Stimulated activated effector memory CD8-positive, alpha-beta T cell treated with anti-CD3 and anti-CD28 coated beads, Interleukin-12 subunit alpha, Interleukin-12 subunit beta, amount 100 ng/mL, for 72 hours (primary cell): ENCODE data around the gene NPLOC4.

ENCODE experiments used
- ATAC-seq: fragments of 150-1000 bp; cut with Tn5 transposase; 2 replicates; pipeline ENCODE4 v1.10.0; 2021
- DNase-seq, 2 donors: peaks; one replicate each; pipeline ENCODE4 v3.0.0; 2021 to 2022; ENCODE audit warnings: low spot score in 2 of 2
- H3K27ac Mint-ChIP-seq: one replicate; pipeline ENCODE4 v1.8.0; 2022; ENCODE audit warnings: mild to moderate bottlenecking, mixed read lengths
- H3K36me3 Mint-ChIP-seq: one replicate; pipeline ENCODE4 v1.8.0; 2022; ENCODE audit warnings: mild to moderate bottlenecking, mixed read lengths
- H3K4me1 Mint-ChIP-seq: one replicate; pipeline ENCODE4 v1.8.0; 2022; ENCODE audit warnings: mixed read lengths
- H3K4me3 Mint-ChIP-seq: one replicate; pipeline ENCODE4 v1.8.0; 2022; ENCODE audit warnings: mild to moderate bottlenecking, mixed read lengths
- H3K9me3 Mint-ChIP-seq: one replicate; pipeline ENCODE4 v1.8.0; 2022; ENCODE audit warnings: mixed read lengths

Gene NPLOC4

DNA sequence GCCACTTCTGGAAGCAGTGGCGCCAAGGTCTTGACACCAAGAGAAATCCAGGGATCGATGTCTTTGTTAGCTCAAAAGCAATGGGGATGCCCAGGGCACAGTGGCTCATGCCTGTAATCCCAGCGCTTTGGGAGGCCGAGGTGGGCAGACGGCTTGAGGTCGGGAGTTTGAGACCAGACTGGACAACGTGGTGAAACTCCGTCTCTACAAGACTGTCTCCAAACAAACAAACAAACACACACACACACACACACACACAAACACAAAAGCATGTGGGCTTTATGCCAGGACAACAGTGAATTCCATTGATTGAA is 62.3 kb downstream of the NPLOC4 start:
- H3K9me3 Mint-ChIP-seq = no peaks in the 10 kb centered on the region
- peaks cover 71% of the 10 kb centered on the region for H3K36me3 Mint-ChIP-seq
- no peak for ATAC-seq

DNA sequence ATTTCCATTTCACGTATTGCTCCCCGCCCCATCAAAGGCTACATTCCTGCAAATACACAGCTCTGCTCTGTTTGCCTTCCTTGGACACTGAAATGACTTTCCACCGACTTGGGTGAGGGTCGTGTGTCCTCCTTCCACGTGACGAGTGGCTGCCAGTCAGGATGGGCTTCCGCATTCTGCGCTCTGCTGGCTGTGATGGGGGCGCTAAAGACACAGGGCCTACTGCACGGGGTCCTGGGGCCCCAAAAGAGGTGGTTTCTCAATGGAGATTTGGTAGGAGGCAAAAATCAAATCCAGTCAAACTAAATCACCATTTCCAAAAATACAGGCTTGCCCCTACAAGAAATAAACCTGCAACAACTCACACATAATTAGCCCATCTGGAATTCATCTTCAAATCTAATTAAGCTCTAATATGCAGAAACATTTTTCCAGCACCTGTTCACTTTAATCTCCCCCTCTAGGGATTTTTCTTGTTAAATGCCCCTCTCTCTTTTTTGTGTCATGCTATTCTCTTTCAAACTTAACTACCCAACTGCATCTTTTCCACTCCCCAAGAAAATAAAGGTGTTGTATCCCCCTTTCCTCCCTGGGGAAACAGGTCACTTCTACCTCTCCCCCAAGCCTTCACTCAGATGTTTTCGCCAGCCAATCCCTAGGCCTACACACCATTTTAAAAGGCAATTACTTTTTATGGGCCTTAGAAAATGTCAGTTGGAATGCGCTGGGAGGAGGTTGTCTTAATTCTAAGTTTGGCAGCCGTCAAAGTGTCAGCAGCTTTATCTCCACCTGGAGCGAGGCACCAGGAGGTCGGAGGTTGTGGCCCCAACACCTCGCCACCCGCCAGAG is 62.9 kb downstream of the NPLOC4 start:
- Mint-ChIP-seq H3K4me1 (peaks cover 16% of the 10 kb centered on the region), H3K27ac (no peak overlapping the region), H3K4me3 (no peak overlapping the region), H3K36me3 (peaks cover 75% of the 10 kb centered on the region), H3K9me3 (no peaks in the 10 kb centered on the region)
- DNase-seq = no peak
- ATAC-seq = no peak

More for the DNA sequence above, 62.3 kb downstream of the NPLOC4 start:
- peaks cover 21% of the 10 kb centered on the region for H3K4me1 Mint-ChIP-seq
- no peak overlapping the region for H3K4me3 Mint-ChIP-seq
- no peak for DNase-seq
- no peak overlapping the region for H3K27ac Mint-ChIP-seq

DNA sequence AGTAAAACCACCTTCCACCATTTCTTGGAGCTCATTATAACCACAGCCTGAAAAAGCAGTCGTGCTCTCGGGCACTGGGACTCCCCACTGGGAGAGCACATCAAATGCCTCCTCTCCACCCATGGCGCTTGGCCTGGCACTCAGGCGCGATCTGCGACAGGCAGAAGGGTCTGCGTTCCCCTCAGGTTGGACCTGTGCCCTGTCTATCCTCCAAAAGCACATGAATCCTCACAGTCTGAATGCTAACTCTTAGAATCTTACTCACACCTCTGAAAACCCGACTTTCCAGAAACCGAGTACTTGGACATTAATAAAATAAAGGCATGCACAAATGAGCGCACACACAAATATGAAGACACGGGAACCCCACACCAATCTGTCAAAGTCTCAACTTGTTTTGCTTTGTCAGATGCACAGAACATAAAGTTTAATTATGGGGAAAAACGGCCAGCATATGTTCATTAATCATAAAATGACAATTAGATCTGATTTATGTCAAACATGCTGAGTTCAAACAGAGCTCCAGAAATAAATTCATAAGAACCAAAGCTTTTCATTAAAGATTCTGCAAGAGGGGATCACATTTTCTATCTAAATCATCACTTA is 64.2 kb downstream of the NPLOC4 start:
- no peak for ATAC-seq
- no peak overlapping the region for H3K4me3 Mint-ChIP-seq

DNA sequence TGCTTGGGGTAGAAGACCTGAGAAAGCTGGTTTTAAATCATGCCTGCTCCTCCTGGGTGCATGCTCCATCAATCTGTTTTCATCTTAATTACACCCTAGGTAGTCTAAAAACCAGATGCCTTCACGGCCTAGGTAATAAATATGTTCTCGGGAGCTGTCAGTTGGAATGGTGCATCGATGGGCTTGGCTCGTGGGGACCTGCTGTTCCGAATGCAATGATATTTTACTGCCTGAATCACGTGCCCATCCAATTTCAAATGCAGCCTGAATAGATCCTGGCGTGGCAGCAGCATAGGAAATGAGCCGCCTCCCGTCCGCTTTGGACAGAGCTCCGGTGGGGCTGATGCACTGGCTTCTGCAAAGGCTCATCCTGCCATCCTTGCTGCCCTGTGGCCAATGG is 65.9 kb downstream of the NPLOC4 start:
- Mint-ChIP-seq H3K4me3 (no peak overlapping the region), H3K36me3 (peaks cover 95% of the 10 kb centered on the region), H3K9me3 (no peaks in the 10 kb centered on the region), H3K4me1 (no peaks in the 10 kb centered on the region), H3K27ac (peak overlapping the region; percentile 54)
- DNase-seq (no peak), ATAC-seq (no peak)

More for the DNA sequence above, 64.2 kb downstream of the NPLOC4 start:
- no peaks in the 10 kb centered on the region for H3K9me3 Mint-ChIP-seq
- peaks cover 82% of the 10 kb centered on the region for H3K36me3 Mint-ChIP-seq
- peaks cover 7% of the 10 kb centered on the region for H3K4me1 Mint-ChIP-seq
- peak overlapping the region; percentile 69 for H3K27ac Mint-ChIP-seq
- no peak for DNase-seq

DNA sequence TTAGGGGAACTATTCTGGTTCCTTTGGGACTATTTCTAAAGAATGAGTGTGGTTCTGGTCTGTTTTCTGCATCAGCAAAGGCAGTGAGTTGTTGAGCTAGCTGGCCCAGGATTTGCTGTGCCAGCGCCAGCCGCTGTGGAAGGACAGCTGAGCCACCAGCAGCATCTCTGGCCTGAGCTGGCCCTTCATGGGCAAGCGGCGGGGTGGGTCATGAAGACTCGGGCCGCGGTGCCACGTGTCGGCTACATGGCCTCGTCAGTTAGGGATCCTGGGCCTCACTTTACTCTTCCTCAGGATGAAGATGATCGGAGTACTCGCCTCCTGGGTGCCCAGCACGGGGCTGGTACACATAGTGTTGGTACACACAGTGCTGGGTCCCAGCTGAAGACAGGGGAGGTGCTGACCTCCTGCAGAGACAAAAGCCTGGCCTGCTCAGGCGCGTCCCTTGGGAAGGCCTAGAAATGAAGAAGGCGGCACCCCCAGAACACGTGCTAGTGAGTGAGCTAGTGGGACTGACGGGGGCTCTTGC is 66.9 kb downstream of the NPLOC4 start:
- H3K9me3 Mint-ChIP-seq = no peaks in the 10 kb centered on the region
- H3K4me1 Mint-ChIP-seq = no peaks in the 10 kb centered on the region
- no peak overlapping the region for H3K27ac Mint-ChIP-seq
- peaks cover 95% of the 10 kb centered on the region for H3K36me3 Mint-ChIP-seq
- H3K4me3 Mint-ChIP-seq = no peak overlapping the region
- no peak for ATAC-seq
- DNase-seq = no peak

DNA sequence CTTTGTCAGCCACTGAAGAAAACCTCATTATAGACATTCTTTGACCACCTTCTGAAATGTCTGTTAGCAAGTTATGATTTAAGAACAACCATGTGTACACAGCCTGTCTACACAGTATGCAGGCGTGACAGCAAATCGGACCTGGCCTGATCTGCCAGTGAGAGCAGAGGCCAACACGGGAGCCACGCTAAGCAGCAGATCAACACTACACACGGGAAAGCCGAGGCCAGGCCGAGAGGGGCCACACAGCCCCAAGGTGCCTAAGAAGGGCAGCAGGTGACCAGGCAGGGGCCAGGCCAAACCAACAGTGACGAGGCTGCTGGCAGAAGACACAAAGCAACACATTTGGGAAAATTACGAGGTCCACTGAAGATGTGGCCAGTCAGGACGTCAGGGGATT is 68.5 kb downstream of the NPLOC4 start:
- DNase-seq (no peak), ATAC-seq (no peak)
- Mint-ChIP-seq H3K4me3 (no peak overlapping the region), H3K9me3 (no peaks in the 10 kb centered on the region), H3K4me1 (no peaks in the 10 kb centered on the region), H3K36me3 (peaks cover 95% of the 10 kb centered on the region), H3K27ac (no peak overlapping the region)

DNA sequence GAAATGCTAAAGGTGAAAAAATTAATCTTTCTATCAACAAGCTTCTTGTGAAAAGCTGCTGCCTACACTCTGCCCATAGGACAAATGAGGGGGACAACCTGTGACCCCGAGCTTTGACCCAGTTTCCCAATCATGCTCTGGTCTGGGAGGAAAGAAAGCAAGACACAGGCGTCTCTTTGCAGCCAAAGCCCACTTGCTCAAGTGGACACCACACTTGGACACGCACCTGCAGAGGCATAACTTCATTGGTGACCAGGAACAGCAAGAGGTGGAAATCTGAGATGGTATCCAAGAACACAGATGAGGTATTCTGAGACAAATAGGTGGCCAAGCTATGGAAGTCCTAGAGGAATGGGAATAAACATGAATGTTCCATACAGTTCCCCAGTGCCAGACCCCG is 69.7 kb downstream of the NPLOC4 start:
- ATAC-seq (no peak), DNase-seq (no peak)
- H3K4me3 Mint-ChIP-seq = no peak overlapping the region
- no peaks in the 10 kb centered on the region for H3K4me1 Mint-ChIP-seq
- no peak overlapping the region for H3K27ac Mint-ChIP-seq
- H3K36me3 Mint-ChIP-seq = peaks cover 99% of the 10 kb centered on the region
- no peaks in the 10 kb centered on the region for H3K9me3 Mint-ChIP-seq

DNA sequence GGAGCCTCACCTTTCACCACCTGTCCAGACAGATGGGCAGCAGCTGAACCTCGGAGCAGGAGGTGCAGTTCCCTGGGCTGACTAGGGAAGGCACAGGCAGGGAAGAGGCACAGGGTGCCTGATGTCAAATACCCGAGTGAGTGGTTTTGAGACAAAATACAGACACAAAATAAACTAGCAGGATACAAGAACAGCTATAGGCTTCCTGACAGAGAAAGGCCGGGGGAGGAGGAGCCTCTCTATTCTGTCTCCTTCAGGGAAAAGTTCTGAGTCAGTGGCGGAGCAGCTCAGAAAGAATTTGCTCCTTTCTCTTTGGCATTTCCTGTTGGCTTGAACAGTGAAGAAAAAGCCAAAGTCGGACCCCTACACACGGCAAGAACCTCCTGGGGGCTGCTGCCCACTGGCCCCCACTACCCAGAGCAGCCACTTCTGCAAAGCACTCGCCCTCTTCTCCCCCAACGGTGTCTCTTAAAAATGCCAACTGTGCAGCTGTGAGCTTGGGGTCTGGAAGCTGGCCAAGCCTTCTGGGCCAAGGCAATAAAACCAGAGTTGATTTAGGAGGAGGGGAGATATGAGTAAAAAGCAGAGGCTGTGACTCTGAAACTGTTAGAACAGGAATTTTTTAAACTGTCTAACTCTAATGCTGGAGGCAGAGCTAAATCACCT is 70.3 kb downstream of the NPLOC4 start:
- Mint-ChIP-seq H3K4me3 (no peak overlapping the region), H3K4me1 (no peaks in the 10 kb centered on the region), H3K9me3 (no peaks in the 10 kb centered on the region), H3K36me3 (peaks cover 99% of the 10 kb centered on the region), H3K27ac (peak overlapping the region; percentile 23)
- DNase-seq (no peak), ATAC-seq (no peak)

DNA sequence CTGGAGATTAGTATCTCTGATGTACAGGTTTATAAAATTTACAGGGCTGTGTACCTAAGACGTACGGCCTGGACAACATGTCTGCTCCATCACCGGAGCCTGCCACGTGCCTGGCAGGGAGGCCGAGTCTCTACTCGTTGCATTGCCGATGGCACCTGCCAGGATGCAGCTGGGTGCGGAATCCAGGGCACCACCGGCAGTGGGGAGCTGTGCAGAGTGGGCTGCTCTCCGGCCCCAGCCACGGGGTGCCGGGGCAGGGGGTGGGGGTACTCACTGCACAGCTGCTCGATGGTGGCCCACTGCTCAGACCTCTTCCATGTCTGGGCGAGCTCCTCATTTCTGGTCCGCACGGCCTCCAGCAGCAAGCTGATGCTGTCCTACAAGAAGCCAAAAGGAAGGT is 71.7 kb downstream of the NPLOC4 start:
- Mint-ChIP-seq H3K36me3 (peaks cover 99% of the 10 kb centered on the region), H3K27ac (peak overlapping the region; percentile 23), H3K4me3 (no peak overlapping the region), H3K4me1 (no peaks in the 10 kb centered on the region), H3K9me3 (no peaks in the 10 kb centered on the region)
- no peak for ATAC-seq
- DNase-seq = no peak

DNA sequence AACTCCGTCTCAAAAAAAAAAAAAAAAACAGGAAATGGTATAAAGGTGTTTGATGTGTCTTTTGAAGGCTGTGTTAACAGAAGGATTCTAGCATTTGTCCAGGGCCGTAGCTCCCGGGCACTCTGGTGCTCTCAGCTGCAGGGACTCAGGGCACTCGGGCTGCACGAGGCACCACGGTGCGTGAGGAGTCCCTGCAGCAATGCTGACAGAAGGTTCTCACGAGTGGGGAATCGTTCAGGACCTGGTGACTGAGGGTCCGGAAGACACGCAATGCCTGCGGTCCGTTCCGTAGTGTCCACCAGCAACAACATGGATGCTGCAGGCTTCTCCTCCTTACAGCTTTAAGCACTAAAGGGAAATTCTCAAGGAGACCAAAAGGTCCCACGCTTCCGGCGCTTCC is 72.1 kb downstream of the NPLOC4 start:
- Mint-ChIP-seq H3K4me3 (no peak overlapping the region), H3K36me3 (peaks cover 99% of the 10 kb centered on the region), H3K27ac (no peak overlapping the region), H3K9me3 (no peaks in the 10 kb centered on the region), H3K4me1 (no peaks in the 10 kb centered on the region)
- ATAC-seq (no peak), DNase-seq (no peak)

DNA sequence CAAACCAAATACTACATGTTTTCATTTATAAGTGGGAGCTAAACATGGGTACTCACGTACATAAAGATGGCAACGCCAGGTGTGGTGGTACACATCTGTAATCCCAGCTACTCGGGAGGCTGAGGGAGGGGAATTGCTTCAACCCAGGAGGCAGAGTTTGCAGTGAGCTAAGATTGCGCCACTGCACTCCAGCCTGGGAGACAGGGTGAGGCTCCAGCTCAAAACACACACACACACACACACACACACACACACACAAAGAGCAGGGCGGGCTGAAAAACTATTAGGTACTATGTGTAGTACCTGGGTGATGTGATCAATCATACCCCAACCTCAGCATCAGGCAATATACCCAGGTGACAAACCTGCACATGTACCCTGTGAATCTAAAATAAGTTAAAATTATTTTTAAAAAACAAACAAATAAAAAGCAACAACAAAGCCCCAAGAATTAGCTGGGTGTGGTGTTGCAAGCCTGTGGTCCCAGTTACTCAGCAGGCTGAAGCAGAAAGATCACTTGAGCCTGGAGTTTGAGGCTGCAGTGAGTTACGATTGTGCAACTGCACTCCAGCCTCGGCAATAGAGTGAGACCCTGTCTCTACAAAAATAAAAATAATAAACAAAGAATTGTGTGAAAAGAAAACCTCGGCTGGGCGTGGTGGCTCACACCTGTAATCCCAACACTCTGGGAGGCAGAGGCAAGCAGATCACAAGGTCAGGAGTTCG is 72.9 kb downstream of the NPLOC4 start:
- H3K36me3 Mint-ChIP-seq = peaks cover 98% of the 10 kb centered on the region
- no peaks in the 10 kb centered on the region for H3K4me1 Mint-ChIP-seq
- H3K4me3 Mint-ChIP-seq = no peak overlapping the region
- DNase-seq (no peak), ATAC-seq (no peak)
- H3K9me3 Mint-ChIP-seq = no peaks in the 10 kb centered on the region
- H3K27ac Mint-ChIP-seq = no peak overlapping the region

DNA sequence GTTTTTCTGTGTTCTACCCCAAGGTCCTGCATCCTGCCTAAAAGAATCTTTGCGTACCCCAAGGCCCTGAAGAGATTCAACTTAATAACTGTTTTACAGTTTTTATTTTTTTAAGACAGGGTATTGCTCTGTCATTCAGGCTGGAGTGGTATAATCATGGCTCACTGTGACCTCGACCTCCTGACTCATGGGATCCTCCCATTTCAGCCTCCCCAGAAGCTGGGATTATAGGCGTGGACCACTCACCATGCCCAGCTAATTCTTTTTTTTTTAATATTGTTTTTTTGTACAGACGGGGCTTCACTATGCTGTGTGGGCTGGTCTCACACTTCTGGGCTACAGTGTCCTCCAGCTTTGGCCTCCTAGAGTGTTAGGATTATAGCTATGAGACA is 75.4 kb downstream of the NPLOC4 start:
- H3K9me3 Mint-ChIP-seq = no peaks in the 10 kb centered on the region
- no peaks in the 10 kb centered on the region for H3K4me1 Mint-ChIP-seq
- no peak for DNase-seq
- peaks cover 97% of the 10 kb centered on the region for H3K36me3 Mint-ChIP-seq
- no peak overlapping the region for H3K4me3 Mint-ChIP-seq
- no peak overlapping the region for H3K27ac Mint-ChIP-seq
- no peak for ATAC-seq

DNA sequence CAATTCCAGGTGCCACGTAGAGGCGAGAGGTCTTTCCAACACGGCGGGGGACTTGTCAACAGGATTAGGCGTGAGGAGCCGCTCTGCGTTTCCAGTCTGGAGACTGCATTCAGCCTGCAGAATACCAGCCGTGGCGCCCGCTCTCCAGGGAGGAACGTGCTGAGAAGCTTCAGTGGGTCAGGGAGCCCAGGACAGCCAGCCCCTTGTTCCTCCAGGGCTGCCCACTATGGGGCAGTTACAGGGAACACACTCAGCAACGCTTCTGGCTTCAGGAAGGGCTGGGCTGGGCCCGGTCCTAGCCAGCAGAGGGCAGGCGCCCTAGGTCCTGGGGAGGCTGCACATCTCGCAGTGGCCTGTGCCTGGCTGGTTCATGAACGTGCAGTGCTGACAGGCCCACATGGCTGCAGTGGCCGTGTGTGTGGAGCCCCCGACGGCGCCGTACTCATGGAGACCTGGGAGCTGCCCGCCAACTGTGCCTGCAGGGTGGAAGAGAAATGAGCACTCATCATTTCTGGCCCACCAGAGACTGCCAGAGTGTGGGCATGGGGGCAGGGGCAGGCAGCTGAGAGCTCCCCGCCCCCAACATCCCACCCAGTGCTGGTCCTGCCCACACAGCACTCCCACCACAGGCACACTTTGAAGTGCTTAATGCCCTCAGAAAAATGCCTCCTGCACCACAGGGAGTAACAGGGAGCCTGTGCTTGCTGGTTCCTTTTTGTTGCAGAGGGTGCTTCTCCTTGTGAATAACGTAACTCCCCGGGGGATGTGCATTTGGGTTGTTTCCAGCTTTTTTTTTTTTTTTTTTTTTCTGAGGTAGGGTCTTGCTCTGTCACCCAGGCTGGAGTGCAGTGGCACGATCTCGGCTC is 77.7 kb downstream of the NPLOC4 start:
- no peak overlapping the region for H3K27ac Mint-ChIP-seq
- peaks cover 86% of the 10 kb centered on the region for H3K36me3 Mint-ChIP-seq
- no peak for ATAC-seq
- peaks cover 4% of the 10 kb centered on the region for H3K4me1 Mint-ChIP-seq
- H3K9me3 Mint-ChIP-seq = no peaks in the 10 kb centered on the region
- DNase-seq = no peak
- no peak overlapping the region for H3K4me3 Mint-ChIP-seq

DNA sequence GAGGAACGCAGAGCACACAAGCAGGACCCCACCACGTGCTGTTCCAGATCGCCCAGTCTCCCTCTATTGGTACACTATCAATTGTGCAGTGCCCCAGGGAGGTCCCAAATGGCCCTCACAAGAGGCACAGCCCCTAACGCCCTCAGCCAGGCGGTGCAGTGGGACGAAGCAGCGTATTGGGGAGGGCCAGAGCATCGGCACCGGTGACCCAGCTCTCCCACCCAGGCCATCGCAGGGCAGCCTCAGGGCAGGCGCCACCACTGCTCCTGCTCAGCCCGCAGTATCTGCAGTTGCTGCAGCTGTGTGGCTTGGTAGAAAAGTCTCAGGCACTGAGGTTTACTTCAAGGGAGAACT is 78.8 kb downstream of the NPLOC4 start:
- no peak overlapping the region for H3K4me3 Mint-ChIP-seq
- ATAC-seq = no peak
- DNase-seq = no peak
- H3K27ac Mint-ChIP-seq = peak overlapping the region; percentile 6
- peaks cover 83% of the 10 kb centered on the region for H3K36me3 Mint-ChIP-seq
- no peaks in the 10 kb centered on the region for H3K9me3 Mint-ChIP-seq
- peaks cover 15% of the 10 kb centered on the region for H3K4me1 Mint-ChIP-seq
